Activated CD8-positive, alpha-beta memory T cell treated with anti-CD3 and anti-CD28 coated beads for 1 hour (primary cell): ENCODE data around the gene RNF19B.
A peak's percentile ranks its signal among the peaks of the same experiment; 100 is the strongest.
"Not testable (repeated sequence)": the region's sequence is repeated elsewhere in the genome, so short reads cannot be mapped to it uniquely, and the experiment has no call there.

Source experiments
- DNase-seq, 2 donors: peaks; one replicate each; pipeline ENCODE4 v3.0.0-alpha.2; 2020; ENCODE audit warnings: low read depth in 1 of 2; ENCODE audit errors: extremely low read depth in 1 of 2

RNF19B gene

GRCh38 chr1:32964461-32965250 is at the start of gene RNF19B:
TSS of gene RNF19B (minus strand) at chr1:32964809. CDS start at chr1:32964685, 124 bp downstream.
- DNase-seq: peak; percentile 82 to 90

- no peak for DNase-seq
These were observed 49.2 kb upstream of the RNF19B start for GRCh38 chr1:33013791-33014190.

GRCh38 chr1:33012165-33012564 is 47.6 kb upstream of the RNF19B start:
- DNase-seq: no peak

- DNase-seq: no peak
These were observed 46.5 kb upstream of the RNF19B start for GRCh38 chr1:33010932-33011731.

- no peak for DNase-seq
These were observed 45.0 kb upstream of the RNF19B start for GRCh38 chr1:33009561-33009960.

- no peak for DNase-seq
These were observed 43.7 kb upstream of the RNF19B start for GRCh38 chr1:33008051-33008914.

- no peak for DNase-seq
These were observed 42.8 kb upstream of the RNF19B start for GRCh38 chr1:33007190-33008050.

GRCh38 chr1:33005838-33006421 is 41.3 kb upstream of the RNF19B start:
- DNase-seq: no peak

- DNase-seq: no peak
These were observed 40.7 kb upstream of the RNF19B start for GRCh38 chr1:33005117-33005837.

GRCh38 chr1:33004613-33005012 is 40.0 kb upstream of the RNF19B start:
- no peak for DNase-seq

GRCh38 chr1:33003657-33004056 is 39.0 kb upstream of the RNF19B start:
- DNase-seq: no peak

GRCh38 chr1:33002006-33002405 is 37.4 kb upstream of the RNF19B start:
- no peak for DNase-seq

GRCh38 chr1:33001282-33001681 is 36.7 kb upstream of the RNF19B start:
- DNase-seq: no peak

- DNase-seq: no peak
These were observed 35.9 kb upstream of the RNF19B start for GRCh38 chr1:33000427-33001026.

GRCh38 chr1:32998997-32999396 is 34.4 kb upstream of the RNF19B start:
- DNase-seq: no peak

- no peak for DNase-seq
These were observed 33.5 kb upstream of the RNF19B start for GRCh38 chr1:32998064-32998463.

- DNase-seq: no peak
These were observed 32.8 kb upstream of the RNF19B start for GRCh38 chr1:32997381-32997891.

GRCh38 chr1:32993324-32993636 is 28.7 kb upstream of the RNF19B start:
- DNase-seq: not testable (repeated sequence)
